Stimulated activated CD4-positive, alpha-beta T cell treated with anti-CD3 and anti-CD28 coated beads, Interleukin-4, amount 100 ng/mL, for 48 hours (primary cell): Measurements from ENCODE around the gene SPATA46.

ENCODE experiments used
- DNase-seq, 2 donors: peaks; one replicate each; pipeline ENCODE4 v3.0.0-alpha.2; 2020; ENCODE audit warnings: low read depth in 2 of 2

SPATA46 gene

DNA sequence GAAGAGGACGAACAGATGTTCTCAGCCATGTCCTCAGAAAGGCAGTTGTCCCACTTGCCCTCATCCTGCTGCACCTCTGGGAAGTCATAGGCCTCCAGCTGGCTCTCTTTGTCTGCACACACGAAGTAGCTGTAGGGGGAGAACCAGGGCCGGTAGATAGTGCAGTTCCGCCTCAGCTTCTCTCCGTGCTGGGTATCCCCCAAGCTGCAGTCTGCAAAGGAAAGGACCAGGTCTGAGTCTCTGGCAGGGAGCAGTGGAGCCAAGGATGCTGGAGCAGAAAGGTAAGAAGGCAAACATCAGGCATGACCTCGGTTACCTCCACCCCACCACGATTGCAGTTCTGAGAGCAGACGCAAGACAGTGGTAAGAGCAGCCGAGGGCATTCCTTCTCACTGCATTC lies 2.2 kb downstream of the SPATA46 start:
- no peak for DNase-seq

DNA sequence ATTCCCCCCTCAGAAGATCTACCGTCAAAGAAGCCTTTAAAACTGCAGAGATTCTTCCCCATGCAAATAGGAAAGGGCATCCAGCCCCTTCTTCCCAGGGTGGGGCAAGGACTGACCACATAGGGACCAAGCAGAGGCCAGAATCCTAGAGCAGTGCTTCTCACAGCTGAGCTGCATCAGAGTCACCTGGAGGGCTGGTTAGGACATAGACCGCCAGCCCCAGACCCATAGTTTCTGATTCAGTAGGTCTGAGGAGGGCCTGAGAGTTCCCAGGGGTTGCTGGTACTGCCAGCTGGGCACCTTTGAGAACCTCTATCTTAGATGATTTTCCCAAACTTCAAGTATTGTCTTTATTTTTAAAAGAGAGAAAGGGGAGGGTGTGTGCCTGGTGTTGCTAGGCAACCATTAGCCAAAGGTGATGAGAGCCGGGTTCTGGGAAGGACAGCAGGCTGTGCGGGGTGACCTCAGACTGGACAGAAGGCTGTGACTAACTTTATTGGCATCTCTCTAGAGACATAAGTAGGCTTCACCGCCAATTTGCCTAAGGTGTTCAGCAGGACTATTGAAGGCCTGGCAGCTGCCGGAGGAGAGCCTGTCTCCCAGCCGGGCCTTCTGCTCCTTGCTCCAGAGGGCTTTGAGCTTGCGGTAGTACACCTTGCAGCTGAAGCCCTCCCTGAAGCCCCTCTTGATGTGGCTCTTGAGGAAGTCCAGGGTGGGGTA lies 3.0 kb downstream of the SPATA46 start:
- DNase-seq, result no peak

GRCh38 chr1:162373072-162373427 lies 3.6 kb downstream of the SPATA46 start:
- DNase-seq, result no peak

- no peak for DNase-seq
These were observed 4.2 kb downstream of the SPATA46 start for GRCh38 chr1:162372159-162373071.

DNA sequence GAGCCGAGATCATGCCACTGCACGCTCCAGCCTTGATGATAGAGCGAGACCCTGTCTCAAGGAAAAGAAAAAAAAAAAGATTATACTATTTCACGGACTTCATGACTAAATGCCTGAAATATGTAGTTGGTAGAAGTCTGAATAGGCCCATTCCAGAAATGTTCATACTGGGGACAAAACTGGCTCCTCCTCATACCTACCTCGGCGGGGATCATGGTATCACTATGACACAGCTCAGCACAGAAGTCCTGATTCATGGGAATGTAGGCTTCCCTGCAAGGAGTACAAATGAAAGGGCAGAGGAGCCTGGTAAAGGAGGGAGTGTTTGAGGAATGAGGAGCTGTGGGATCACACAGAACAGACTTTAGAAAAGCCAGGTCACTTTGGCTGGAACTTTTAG lies 5.0 kb downstream of the SPATA46 start:
- no peak for DNase-seq

DNA sequence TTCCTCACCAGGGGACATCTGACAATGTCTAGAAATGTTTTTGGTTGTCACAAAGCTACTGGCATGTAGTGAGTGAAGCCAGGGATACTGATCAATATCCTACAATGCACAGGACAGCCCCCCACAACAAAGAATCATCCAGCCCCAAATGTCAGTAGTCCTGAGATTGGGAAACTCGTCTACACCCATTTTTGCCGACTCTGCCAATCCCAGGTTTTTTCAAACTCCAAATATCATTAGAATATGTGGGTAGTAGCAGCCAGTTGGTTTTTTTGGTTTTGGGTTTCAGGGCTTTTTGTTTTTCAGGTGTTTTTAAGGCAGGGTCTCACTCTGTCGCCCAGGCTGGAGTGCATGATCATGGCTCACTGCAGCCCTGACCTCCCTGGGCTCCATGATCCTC lies 5.9 kb downstream of the SPATA46 start:
- no peak for DNase-seq

DNA sequence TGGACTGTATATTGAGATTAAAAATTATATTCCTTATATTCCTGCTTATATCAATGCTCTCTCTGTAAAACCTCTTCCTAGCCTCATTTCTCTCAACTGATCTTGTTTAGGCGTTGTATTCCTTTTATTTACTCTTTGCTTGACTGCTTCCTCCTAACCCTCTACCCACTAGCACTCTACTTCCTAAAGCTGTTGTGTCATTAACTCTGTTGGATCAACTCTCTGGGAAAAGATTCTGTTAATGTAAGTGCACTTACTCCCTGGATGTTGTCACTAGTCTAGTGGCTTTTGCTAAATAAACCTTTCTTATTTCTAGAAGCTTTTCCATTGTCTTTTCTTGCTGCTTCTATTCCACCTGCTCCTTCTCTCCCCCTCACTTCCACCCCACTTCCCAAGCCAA lies 6.5 kb downstream of the SPATA46 start:
- DNase-seq, result no peak

- no peak for DNase-seq
These were observed 7.1 kb downstream of the SPATA46 start for GRCh38 chr1:162369571-162369970.

GRCh38 chr1:162368451-162368850 lies 8.2 kb downstream of the SPATA46 start:
- no peak for DNase-seq

GRCh38 chr1:162367772-162368171 lies 8.9 kb downstream of the SPATA46 start:
- no peak for DNase-seq

- DNase-seq, result no peak
These were observed 9.6 kb downstream of the SPATA46 start for GRCh38 chr1:162367073-162367472.

- no peak for DNase-seq
These were observed 10.0 kb downstream of the SPATA46 start for GRCh38 chr1:162366671-162367070.

- DNase-seq, result no peak
These were observed 10.5 kb downstream of the SPATA46 start for GRCh38 chr1:162366149-162366548.

- no peak for DNase-seq
These were observed 11.2 kb downstream of the SPATA46 start for GRCh38 chr1:162365284-162366020.

- DNase-seq, result no peak
These were observed 12.2 kb downstream of the SPATA46 start for GRCh38 chr1:162364498-162364897.

- DNase-seq, result no peak
These were observed 12.8 kb downstream of the SPATA46 start for GRCh38 chr1:162363823-162364222.

- DNase-seq, result no peak
These were observed 15.3 kb downstream of the SPATA46 start for GRCh38 chr1:162361349-162361748.

DNA sequence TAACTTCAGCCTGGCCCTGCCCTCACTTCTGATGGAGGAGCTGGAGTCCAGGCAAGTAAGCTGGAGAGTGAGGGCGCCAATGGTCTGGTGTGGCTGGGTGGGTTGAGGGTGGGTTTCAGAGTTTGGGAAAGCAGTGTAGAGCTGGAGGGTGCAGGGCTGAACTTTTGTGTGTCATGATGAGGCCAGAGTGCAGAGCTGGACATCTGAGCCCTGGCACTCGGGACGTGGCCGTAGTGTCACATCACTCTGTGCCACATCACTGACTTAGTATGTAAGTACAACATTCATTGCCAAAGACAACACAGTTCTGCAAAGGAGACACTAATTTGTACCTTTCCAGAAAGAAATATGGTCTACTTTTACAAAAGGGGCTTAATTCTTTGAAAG lies 15.8 kb downstream of the SPATA46 start:
- no peak for DNase-seq

DNA sequence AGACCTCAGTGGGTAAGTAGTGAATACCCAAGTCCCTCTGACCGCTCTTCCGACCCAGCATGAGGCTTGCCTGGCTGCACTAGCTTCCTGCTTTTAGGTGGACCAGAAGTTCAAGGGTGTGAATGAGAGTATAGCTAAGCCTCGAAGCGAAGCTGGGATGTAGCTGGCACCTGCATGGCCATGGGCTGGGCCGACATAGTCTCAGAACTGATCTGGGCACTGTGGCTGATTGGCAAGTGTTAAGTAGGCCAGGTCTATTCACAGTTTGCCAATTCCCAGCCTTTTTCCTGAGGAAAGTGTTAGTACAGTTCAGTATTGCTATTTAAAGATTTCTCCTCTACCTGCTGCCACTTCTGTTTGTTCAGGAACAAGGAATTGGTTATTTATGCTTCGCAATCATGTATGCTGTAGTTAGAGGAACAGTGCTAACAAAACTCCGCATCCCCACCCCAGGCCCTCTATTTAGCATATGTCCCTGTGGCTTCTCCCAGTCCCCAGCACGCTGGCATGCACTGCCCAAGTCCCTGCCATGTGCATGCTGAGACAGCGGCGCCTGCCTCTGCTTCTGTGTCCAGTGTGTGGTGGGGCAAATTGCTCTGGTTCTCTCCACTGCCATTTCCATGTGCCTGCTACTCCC lies 16.3 kb downstream of the SPATA46 start:
- DNase-seq, result no peak

- no peak for DNase-seq
These were observed 17.0 kb downstream of the SPATA46 start for GRCh38 chr1:162359523-162360236.

DNA sequence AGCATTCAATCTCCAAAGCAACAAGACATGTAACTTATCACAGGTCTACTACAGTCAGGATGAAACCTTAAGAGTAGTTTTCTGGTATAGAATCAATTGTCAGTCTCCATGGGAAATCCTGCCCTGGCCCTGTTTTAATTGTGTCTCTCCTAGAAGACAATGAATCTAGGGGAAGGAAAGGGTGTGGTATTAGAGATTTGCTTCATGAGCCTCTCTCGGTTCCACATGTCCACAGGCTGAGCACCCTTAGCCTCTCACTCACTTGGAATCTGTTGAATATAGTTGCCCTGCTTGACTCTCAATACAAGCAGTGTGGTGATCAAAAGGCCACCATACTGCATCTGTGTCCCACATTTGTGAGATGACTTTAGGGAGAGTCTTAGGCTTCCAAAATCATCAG lies 17.7 kb downstream of the SPATA46 start:
- DNase-seq, result no peak
